Hematopoietic multipotent progenitor cell treated with erythropoietin and hydrocortisone succinate and interleukin-3 and kit ligand, for 17 days (in vitro differentiated cells): ENCODE measurements around the gene KCNE5.
A peak's percentile ranks its signal among the peaks of the same experiment; 100 is the strongest.
"Not testable (repeated sequence)": the region's sequence is repeated elsewhere in the genome, so short reads cannot be mapped to it uniquely, and the experiment has no call there.

Experiments used
- DNase-seq: peaks from one replicate; pipeline ENCODE4 v3.0.0-alpha.2; 2015; ENCODE audit warnings: low spot score

KCNE5 gene

GRCh38 chrX:109624641-109625616, at the start of gene KCNE5:
Gene KCNE5 (minus strand): TSS chrX:109625172. CDS start chrX:109625020, 152 bp downstream.
- no peak for DNase-seq

- no peak for DNase-seq
Measured at GRCh38 chrX:109672239-109672638, 47.3 kb upstream of the KCNE5 start.

GRCh38 chrX:109671170-109671569, 46.2 kb upstream of the KCNE5 start:
- not testable (repeated sequence) for DNase-seq

GRCh38 chrX:109667986-109668385, 43.0 kb upstream of the KCNE5 start:
- DNase-seq: no peak

GRCh38 chrX:109660435-109661143, 35.6 kb upstream of the KCNE5 start:
- no peak for DNase-seq

- no peak for DNase-seq
Measured at GRCh38 chrX:109658391-109658790, 33.4 kb upstream of the KCNE5 start.

GRCh38 chrX:109657364-109657763, 32.4 kb upstream of the KCNE5 start:
- DNase-seq: not testable (repeated sequence)

GRCh38 chrX:109656774-109657173, 31.8 kb upstream of the KCNE5 start:
- DNase-seq: no peak

GRCh38 chrX:109655502-109656201, 30.7 kb upstream of the KCNE5 start:
- DNase-seq: no peak

GRCh38 chrX:109654516-109655109, 29.6 kb upstream of the KCNE5 start:
- DNase-seq: no peak

GRCh38 chrX:109644671-109645070, 19.7 kb upstream of the KCNE5 start:
- not testable (repeated sequence) for DNase-seq

GRCh38 chrX:109643687-109644086, 18.7 kb upstream of the KCNE5 start:
- no peak for DNase-seq

- no peak for DNase-seq
Measured at GRCh38 chrX:109638158-109638557, 13.2 kb upstream of the KCNE5 start.

GRCh38 chrX:109637477-109637876, 12.5 kb upstream of the KCNE5 start:
- not testable (repeated sequence) for DNase-seq

- DNase-seq: peak; percentile 6
Measured at GRCh38 chrX:109635146-109635545, 10.2 kb upstream of the KCNE5 start.

- no peak for DNase-seq
Measured at GRCh38 chrX:109632906-109633504, 8.0 kb upstream of the KCNE5 start.

GRCh38 chrX:109629310-109629709, 4.3 kb upstream of the KCNE5 start:
- no peak for DNase-seq

- DNase-seq: peak; percentile 10
Measured at GRCh38 chrX:109626637-109627036, 1.7 kb upstream of the KCNE5 start.

GRCh38 chrX:109623997-109624396, 975 bp downstream of the KCNE5 start:
- no peak for DNase-seq

GRCh38 chrX:109622270-109622669, 2.7 kb downstream of the KCNE5 start:
- no peak for DNase-seq

- DNase-seq: no peak
Measured at GRCh38 chrX:109619771-109620170, 5.2 kb downstream of the KCNE5 start.

GRCh38 chrX:109614951-109615350, 10.0 kb downstream of the KCNE5 start:
- DNase-seq: no peak
